SJSA1 (cell line): Measurements from ENCODE around the gene LPP. TPM values are rescaled to one million over a fixed set of nuclear protein-coding genes. Genes with fewer than 3 reads are reported as not detected.
A peak's percentile ranks its signal among the peaks of the same experiment; 100 is the strongest.

Source experiments
- DNase-seq, 2 experiments: peaks; one replicate each; pipeline ENCODE4 v3.0.0-alpha.2; 2015 to 2020; ENCODE audit warnings: low spot score in 2 of 2, low read depth in 1 of 2
- H3K27ac ChIP-seq: fragments of 250-450 bp; sonication (Bioruptor Pico); 2 replicates; pipeline ENCODE4 v1.5.1; 2020; ENCODE audit warnings: mild to moderate bottlenecking, moderate library complexity
- H3K27me3 ChIP-seq: fragments of 250-450 bp; sonication (Bioruptor Pico); replicated peaks from 2 replicates; pipeline ENCODE4 v1.5.1; 2020; ENCODE audit warnings: mild to moderate bottlenecking, moderate library complexity
- H3K36me3 ChIP-seq: fragments of 250-450 bp; sonication (Bioruptor Pico); 2 replicates; pipeline ENCODE4 v1.5.1; 2020; ENCODE audit warnings: mild to moderate bottlenecking
- H3K4me1 ChIP-seq: fragments of 250-450 bp; sonication (Bioruptor Pico); replicated peaks from 2 replicates; pipeline ENCODE4 v1.6.1; 2021; ENCODE audit warnings: mild to moderate bottlenecking
- H3K4me3 ChIP-seq: fragments of 250-450 bp; sonication (Bioruptor Pico); 2 replicates; pipeline ENCODE4 v1.5.1; 2020; ENCODE audit warnings: mild to moderate bottlenecking
- H3K9me3 ChIP-seq: fragments of 250-450 bp; sonication (Bioruptor Pico); replicated peaks from 2 replicates; pipeline ENCODE4 v1.5.1; 2020; ENCODE audit warnings: mild to moderate bottlenecking
- total RNA-seq: library from RNA; depleted of rRNA; stranded (reverse); fragments of >200 nt; shearing (Covaris generic); gene quantifications from 2 replicates; pipeline ENCODE4 v1.2.3, GENCODE V29; 2014

The LPP gene
- total RNA-seq, 1 experiment from 2014 or later = 132 TPM

- H3K4me1 ChIP-seq = peaks cover 18% of the 10 kb centered on the region
- no peak overlapping the region for H3K4me3 ChIP-seq
- peaks cover 35% of the 10 kb centered on the region for H3K36me3 ChIP-seq
- no peaks in the 10 kb centered on the region for H3K27me3 ChIP-seq
- no peak overlapping the region for H3K27ac ChIP-seq
- peak in 1 of 2 experiments; percentile 7 for DNase-seq
- H3K9me3 ChIP-seq = no peaks in the 10 kb centered on the region
Measured at GRCh38 chr3:188711881-188712247, 557.9 kb downstream of the LPP start.

GRCh38 chr3:188712248-188712924 lies 558.4 kb downstream of the LPP start:
- no peak overlapping the region for H3K4me3 ChIP-seq
- H3K9me3 ChIP-seq = no peaks in the 10 kb centered on the region
- no peaks in the 10 kb centered on the region for H3K27me3 ChIP-seq
- DNase-seq = peak in 1 of 2 experiments; percentile 29
- no peak overlapping the region for H3K27ac ChIP-seq
- H3K36me3 ChIP-seq = peaks cover 35% of the 10 kb centered on the region
- peaks cover 18% of the 10 kb centered on the region for H3K4me1 ChIP-seq

- Histone ChIP-seq H3K27me3 (no peaks in the 10 kb centered on the region), H3K9me3 (no peaks in the 10 kb centered on the region), H3K4me1 (peaks cover 18% of the 10 kb centered on the region), H3K36me3 (peaks cover 35% of the 10 kb centered on the region), H3K4me3 (no peak overlapping the region), H3K27ac (no peak overlapping the region)
- DNase-seq = no peak
Measured at GRCh38 chr3:188712991-188713390, 559.0 kb downstream of the LPP start.

- H3K27ac ChIP-seq = no peak overlapping the region
- H3K4me1 ChIP-seq = no peaks in the 10 kb centered on the region
- H3K4me3 ChIP-seq = no peak overlapping the region
- no peaks in the 10 kb centered on the region; the same call in 1 of the 2 replicates for H3K9me3 ChIP-seq
- peaks cover 15% of the 10 kb centered on the region for H3K36me3 ChIP-seq
- H3K27me3 ChIP-seq = no peaks in the 10 kb centered on the region; the same call in 1 of the 2 replicates
- DNase-seq = no peak
Measured at GRCh38 chr3:188719545-188719944, 565.6 kb downstream of the LPP start.

GRCh38 chr3:188720215-188720614 lies 566.3 kb downstream of the LPP start:
- Histone ChIP-seq H3K9me3 (no peaks in the 10 kb centered on the region; the same call in 1 of the 2 replicates), H3K27ac (no peak overlapping the region), H3K4me3 (no peak overlapping the region), H3K27me3 (no peaks in the 10 kb centered on the region; the same call in 1 of the 2 replicates), H3K36me3 (peaks cover 13% of the 10 kb centered on the region), H3K4me1 (no peaks in the 10 kb centered on the region)
- no peak for DNase-seq

GRCh38 chr3:188720636-188721035 lies 566.7 kb downstream of the LPP start:
- no peak overlapping the region for H3K27ac ChIP-seq
- no peak for DNase-seq
- no peaks in the 10 kb centered on the region; the same call in 1 of the 2 replicates for H3K9me3 ChIP-seq
- H3K27me3 ChIP-seq = no peaks in the 10 kb centered on the region; the same call in 1 of the 2 replicates
- no peaks in the 10 kb centered on the region for H3K4me1 ChIP-seq
- H3K36me3 ChIP-seq = peaks cover 11% of the 10 kb centered on the region
- no peak overlapping the region for H3K4me3 ChIP-seq

GRCh38 chr3:188721312-188721711 lies 567.4 kb downstream of the LPP start:
- peaks cover 12% of the 10 kb centered on the region for H3K36me3 ChIP-seq
- H3K27me3 ChIP-seq = no peaks in the 10 kb centered on the region; the same call in 1 of the 2 replicates
- H3K27ac ChIP-seq = no peak overlapping the region
- H3K4me1 ChIP-seq = no peaks in the 10 kb centered on the region
- H3K9me3 ChIP-seq = no peaks in the 10 kb centered on the region; the same call in 1 of the 2 replicates
- no peak overlapping the region for H3K4me3 ChIP-seq
- no peak for DNase-seq

GRCh38 chr3:188721990-188722389 lies 568.0 kb downstream of the LPP start:
- Histone ChIP-seq H3K27ac (no peak overlapping the region), H3K9me3 (no peaks in the 10 kb centered on the region; the same call in 1 of the 2 replicates), H3K27me3 (no peaks in the 10 kb centered on the region; the same call in 1 of the 2 replicates), H3K4me3 (no peak overlapping the region), H3K4me1 (no peaks in the 10 kb centered on the region), H3K36me3 (peaks cover 13% of the 10 kb centered on the region)
- DNase-seq = no peak

- H3K9me3 ChIP-seq = no peaks in the 10 kb centered on the region; the same call in 1 of the 2 replicates
- no peaks in the 10 kb centered on the region for H3K4me1 ChIP-seq
- no peak overlapping the region for H3K27ac ChIP-seq
- no peaks in the 10 kb centered on the region; the same call in 1 of the 2 replicates for H3K27me3 ChIP-seq
- no peak overlapping the region for H3K4me3 ChIP-seq
- no peak for DNase-seq
- H3K36me3 ChIP-seq = peaks cover 18% of the 10 kb centered on the region
Measured at GRCh38 chr3:188722963-188723362, 569.0 kb downstream of the LPP start.

- Histone ChIP-seq H3K27ac (no peak overlapping the region), H3K9me3 (no peaks in the 10 kb centered on the region), H3K36me3 (peaks cover 21% of the 10 kb centered on the region), H3K4me1 (no peaks in the 10 kb centered on the region), H3K27me3 (no peaks in the 10 kb centered on the region; the same call in 1 of the 2 replicates), H3K4me3 (no peak overlapping the region)
- no peak for DNase-seq
Measured at GRCh38 chr3:188727052-188727451, 573.1 kb downstream of the LPP start.

- no peak overlapping the region for H3K4me3 ChIP-seq
- H3K27me3 ChIP-seq = no peaks in the 10 kb centered on the region; the same call in 1 of the 2 replicates
- peaks cover 21% of the 10 kb centered on the region for H3K36me3 ChIP-seq
- no peaks in the 10 kb centered on the region for H3K9me3 ChIP-seq
- no peaks in the 10 kb centered on the region for H3K4me1 ChIP-seq
- H3K27ac ChIP-seq = no peak overlapping the region
- DNase-seq = no peak
Measured at GRCh38 chr3:188728371-188728896, 574.5 kb downstream of the LPP start.

GRCh38 chr3:188729422-188729821 lies 575.5 kb downstream of the LPP start:
- H3K36me3 ChIP-seq = peaks cover 18% of the 10 kb centered on the region
- no peak overlapping the region for H3K4me3 ChIP-seq
- H3K27ac ChIP-seq = no peak overlapping the region
- H3K9me3 ChIP-seq = no peaks in the 10 kb centered on the region
- no peak for DNase-seq
- H3K4me1 ChIP-seq = no peaks in the 10 kb centered on the region
- H3K27me3 ChIP-seq = no peaks in the 10 kb centered on the region

- no peaks in the 10 kb centered on the region for H3K4me1 ChIP-seq
- no peaks in the 10 kb centered on the region for H3K27me3 ChIP-seq
- H3K27ac ChIP-seq = no peak overlapping the region
- no peak for DNase-seq
- no peak overlapping the region for H3K4me3 ChIP-seq
- H3K36me3 ChIP-seq = peaks cover 7% of the 10 kb centered on the region
- H3K9me3 ChIP-seq = no peaks in the 10 kb centered on the region
Measured at GRCh38 chr3:188734395-188734794, 580.4 kb downstream of the LPP start.

- no peaks in the 10 kb centered on the region for H3K9me3 ChIP-seq
- no peak for DNase-seq
- H3K4me3 ChIP-seq = no peak overlapping the region
- H3K36me3 ChIP-seq = no peaks in the 10 kb centered on the region
- H3K27ac ChIP-seq = no peak overlapping the region
- H3K4me1 ChIP-seq = no peaks in the 10 kb centered on the region
- H3K27me3 ChIP-seq = no peaks in the 10 kb centered on the region
Measured at GRCh38 chr3:188739511-188739910, 585.6 kb downstream of the LPP start.
